Hepatocyte (in vitro differentiated cells): ENCODE results near the gene REXO1. TPM values are rescaled to one million over a fixed set of nuclear protein-coding genes. Genes with fewer than 3 reads are reported as not detected.
"Not testable (repeated sequence)": the region's sequence is repeated elsewhere in the genome, so short reads cannot be mapped to it uniquely, and the experiment has no call there.

Experiments used
- DNase-seq: peaks from one replicate; pipeline ENCODE4 v3.0.0-alpha.2; 2016; ENCODE audit warnings: low spot score
- H2AFZ ChIP-seq: fragments of 200-600 bp; sonication (generic); 2 replicates; pipeline ENCODE4 v1.6.0; 2016; ENCODE audit warnings: antibody characterized with exemption, mild to moderate bottlenecking
- H3K27ac ChIP-seq: fragments of 200-600 bp; sonication (generic); 2 replicates; pipeline ENCODE4 v1.5.1; 2016; ENCODE audit warnings: mild to moderate bottlenecking
- H3K27me3 ChIP-seq: fragments of 200-600 bp; sonication (generic); 2 replicates; pipeline ENCODE4 v1.6.1; 2016
- H3K36me3 ChIP-seq: fragments of 200-600 bp; sonication (generic); replicated peaks from 2 replicates; pipeline ENCODE4 v1.5.1; 2016; ENCODE audit warnings: low read depth; ENCODE audit not compliant: insufficient read depth
- H3K4me1 ChIP-seq: fragments of 200-600 bp; sonication (generic); 2 replicates; pipeline ENCODE4 v1.5.1; 2016; ENCODE audit warnings: mild to moderate bottlenecking, moderate library complexity; ENCODE audit not compliant: insufficient read depth
- H3K4me2 ChIP-seq: fragments of 200-600 bp; sonication (generic); 2 replicates; pipeline ENCODE4 v1.6.0; 2016
- H3K4me3 ChIP-seq: fragments of 200-600 bp; sonication (generic); 2 replicates; pipeline ENCODE4 v1.5.1; 2016; ENCODE audit warnings: mild to moderate bottlenecking
- H3K79me2 ChIP-seq: fragments of 200-600 bp; sonication (generic); 2 replicates; pipeline ENCODE4 v1.6.0; 2017; ENCODE audit warnings: mild to moderate bottlenecking
- H3K9me2 ChIP-seq: fragments of 200-600 bp; sonication (generic); replicated peaks from 2 replicates; pipeline ENCODE4 v1.6.0; 2017; ENCODE audit warnings: mild to moderate bottlenecking; ENCODE audit not compliant: insufficient read depth
- H3K9me3 ChIP-seq: fragments of 200-600 bp; sonication (generic); 2 replicates; pipeline ENCODE4 v1.5.1; 2016; ENCODE audit warnings: low read depth, mild to moderate bottlenecking
- H4K20me1 ChIP-seq: fragments of 200-600 bp; sonication (generic); 2 replicates; pipeline ENCODE4 v1.6.0; 2016; ENCODE audit warnings: mild to moderate bottlenecking; ENCODE audit not compliant: insufficient read depth, poor library complexity, severe bottlenecking
- CTCF ChIP-seq: fragments of 200-600 bp; sonication (generic); IDR thresholded peaks from 2 replicates; pipeline ENCODE4 v1.5.1; 2016; ENCODE audit warnings: antibody characterized with exemption, mild to moderate bottlenecking; ENCODE audit not compliant: poor library complexity
- EZH2 ChIP-seq: fragments of 200-600 bp; sonication (generic); IDR thresholded peaks from 2 replicates; pipeline ENCODE4 v1.6.1; 2016; ENCODE audit warnings: antibody characterized with exemption, mild to moderate bottlenecking, borderline replicate concordance
- EZH2phosphoT487 ChIP-seq: fragments of 200-600 bp; sonication (generic); IDR thresholded peaks from one replicate; pipeline ENCODE4 v1.6.1; 2018; ENCODE audit warnings: antibody characterized with exemption, mild to moderate bottlenecking, low read depth, moderate library complexity; ENCODE audit not compliant: unreplicated experiment, severe bottlenecking
- WGBS: methylation state at CpG from one replicate; pipeline ENCODE4 v1.1.6; 2016; ENCODE audit warnings: low lambda C conversion rate; ENCODE audit errors: missing lambda C conversion rate; 5-methylcytosine and 5-hydroxymethylcytosine counted together
- polyA plus RNA-seq: library from polyadenylated mRNA; unstranded; fragments of >200 nt; fragmentation: Nextera tagmentation; extraction: Ambion mirVana; gene quantifications from 2 replicates; pipeline ENCODE4 v1.2.1, GENCODE V29; 2016
- total RNA-seq: library from RNA; depleted of rRNA; stranded (reverse); fragments of >200 nt; gene quantifications from 2 replicates; pipeline ENCODE4 v1.2.3, GENCODE V29; 2014

REXO1 gene
- total and polyA plus RNA-seq, 2 experiments from 2014 or later, result 13.4 to 22.8 TPM

- H3K9me2 ChIP-seq, result no peaks in the 10 kb centered on the region
- H2AFZ ChIP-seq, result no peak overlapping the region
- no peaks in the 10 kb centered on the region for H3K79me2 ChIP-seq
- H3K9me3 ChIP-seq, result no peaks in the 10 kb centered on the region
- H3K27ac ChIP-seq, result no peak overlapping the region
- no peaks in the 10 kb centered on the region for H3K36me3 ChIP-seq
- TF ChIP-seq CTCF, result no peak
- no peak for TF ChIP-seq EZH2phosphoT487
- TF ChIP-seq EZH2, result no peak
- H3K4me1 ChIP-seq, result no peaks in the 10 kb centered on the region
- no peak overlapping the region for H3K4me2 ChIP-seq
- 94% methylated on average over 36 of the region's 36 CpGs for WGBS
- no peak for DNase-seq
- H3K27me3 ChIP-seq, result no peaks in the 10 kb centered on the region
- H4K20me1 ChIP-seq, result no peaks in the 10 kb centered on the region
- no peak overlapping the region for H3K4me3 ChIP-seq
Observed at GRCh38 chr19:1799695-1800342, 48.5 kb downstream of the REXO1 start.

- H3K79me2 ChIP-seq, H3K4me3 ChIP-seq, H3K36me3 ChIP-seq, H3K9me3 ChIP-seq, DNase-seq, H3K27me3 ChIP-seq, H3K27ac ChIP-seq, H2AFZ ChIP-seq, H3K4me1 ChIP-seq, H4K20me1 ChIP-seq, H3K9me2 ChIP-seq, H3K4me2 ChIP-seq: not testable (repeated sequence)
- 92% methylated on average over 7 of the region's 7 CpGs for WGBS
Observed at GRCh38 chr19:1797313-1797712, 51.0 kb downstream of the REXO1 start.

GRCh38 chr19:1796395-1797142, 51.7 kb downstream of the REXO1 start:
- no peaks in the 10 kb centered on the region for H3K79me2 ChIP-seq
- TF ChIP-seq CTCF (no peak), EZH2phosphoT487 (no peak), EZH2 (no peak)
- 91% methylated on average over 31 of the region's 52 CpGs for WGBS
- H3K4me2 ChIP-seq, result no peak overlapping the region
- no peaks in the 10 kb centered on the region for H3K9me3 ChIP-seq
- no peaks in the 10 kb centered on the region for H3K27me3 ChIP-seq
- no peaks in the 10 kb centered on the region for H3K9me2 ChIP-seq
- H3K4me3 ChIP-seq, result no peak overlapping the region
- no peak overlapping the region for H2AFZ ChIP-seq
- H3K36me3 ChIP-seq, result no peaks in the 10 kb centered on the region
- no peak for DNase-seq
- no peak overlapping the region for H3K27ac ChIP-seq
- H3K4me1 ChIP-seq, result no peaks in the 10 kb centered on the region
- no peaks in the 10 kb centered on the region for H4K20me1 ChIP-seq

- no peak overlapping the region for H3K27ac ChIP-seq
- H4K20me1 ChIP-seq, result no peaks in the 10 kb centered on the region
- H3K4me3 ChIP-seq, result no peak overlapping the region
- H3K4me1 ChIP-seq, result peaks cover 1% of the 10 kb centered on the region
- H3K4me2 ChIP-seq, result no peak overlapping the region
- H2AFZ ChIP-seq, result no peak overlapping the region
- no peaks in the 10 kb centered on the region for H3K79me2 ChIP-seq
- no peaks in the 10 kb centered on the region for H3K36me3 ChIP-seq
- 84% methylated on average over 20 of the region's 20 CpGs for WGBS
- peaks cover 2% of the 10 kb centered on the region for H3K27me3 ChIP-seq
- TF ChIP-seq CTCF, result no peak
- TF ChIP-seq EZH2, result no peak
- no peak for TF ChIP-seq EZH2phosphoT487
- no peaks in the 10 kb centered on the region for H3K9me2 ChIP-seq
- DNase-seq, result no peak
- H3K9me3 ChIP-seq, result no peaks in the 10 kb centered on the region
Observed at GRCh38 chr19:1794424-1795172, 53.7 kb downstream of the REXO1 start.
